ENCODE results near the gene DCUN1D5. TPM values are rescaled to one million over a fixed set of nuclear protein-coding genes. Genes with fewer than 3 reads are reported as not detected.
A peak's percentile ranks its signal among the peaks of the same experiment; 100 is the strongest.

Gene DCUN1D5
- total RNA-seq (2014; rRNA removed; shearing (Covaris generic)) (175 and 189 TPM in 2 replicates), polyA plus RNA-seq (2016; fragmentation: Nextera tagmentation; extraction: Ambion mirVana) (121 and 136 TPM in 2 replicates)
- long read RNA-seq, transcript DCUN1D5-201 (8 exons, 1,337 nt): major isoform, 175 of 208 reads
- long read RNA-seq, partial matches to known transcripts: 19 of 208 reads
- long read RNA-seq, other reads (novel, unspliced or antisense): 11 of 208 reads

DNA sequence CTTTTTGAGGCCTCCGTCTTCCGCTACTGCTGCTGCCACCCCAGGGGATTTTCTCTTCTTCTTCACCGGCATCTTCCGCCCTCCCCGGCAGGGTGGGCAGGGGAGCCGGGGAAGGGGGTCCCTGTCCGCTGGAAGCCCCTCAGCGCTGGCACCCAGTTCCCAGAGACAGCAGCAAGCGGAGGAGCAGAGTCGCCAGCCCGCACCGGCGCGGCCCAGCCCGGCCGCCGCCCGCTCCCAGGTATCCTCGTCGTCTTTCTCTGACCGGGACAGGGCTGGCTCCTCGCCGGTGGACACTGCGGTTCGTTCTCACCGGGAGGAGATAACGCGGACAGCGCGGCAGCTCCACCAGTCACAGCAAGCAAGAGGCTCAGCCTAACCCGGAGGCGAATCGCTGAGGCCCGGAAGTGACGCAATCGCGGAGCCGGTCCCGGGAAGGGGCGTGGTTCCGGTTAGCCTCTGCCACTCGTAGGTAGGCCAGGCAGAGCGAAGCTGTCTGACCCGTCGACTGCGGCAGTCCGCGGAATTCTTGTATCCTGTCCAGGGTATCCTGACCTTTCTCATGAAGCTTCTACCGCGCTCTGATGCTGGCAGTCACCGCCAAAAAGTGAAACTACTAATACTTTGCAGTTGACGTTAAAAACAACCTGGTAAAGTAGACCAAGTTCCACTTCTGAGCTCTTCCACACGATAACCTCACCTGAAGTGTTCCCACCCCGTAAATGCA lies at the start of gene DCUN1D5:
DCUN1D5 (minus strand) TSS at position 360 of the 724 bp plus-strand sequence; CDS start at position 72, 288 bp downstream.
- Histone ChIP-seq H3K36me3 (ENCODE audit: insufficient read depth) (no peaks in the 10 kb centered on the region; the same call in 1 of the 2 replicates), H3K4me3 (peak within 1 kb of the TSS; percentile 89), H4K20me1 (replicated peaks; ENCODE audit: insufficient read depth) (peaks cover 20% of the 10 kb centered on the region), H3K9me2 (ENCODE audit: insufficient read depth) (no peaks in the 10 kb centered on the region), H2AFZ (peak within 1 kb of the TSS; percentile 94), H3K4me2 (peak within 1 kb of the TSS; percentile 97), H3K79me2 (replicated peaks; ENCODE audit: insufficient read depth) (peaks cover 49% of the 10 kb centered on the region), H3K27ac (ENCODE audit: low read depth) (peak within 1 kb of the TSS; percentile 95), H3F3A (replicated peaks; ENCODE audit: low read depth) (0 out of 2 replicates have a peak, but pooled peaks cover 2% of the 10 kb centered on the region), H3K4me1 (ENCODE audit: insufficient read depth) (peaks cover 26% of the 10 kb centered on the region; the same call in 1 of the 2 replicates), H3K27me3 (ENCODE audit: insufficient read depth) (no peaks in the 10 kb centered on the region)
- peak; percentile 94 for ATAC-seq
- Mint-ChIP-seq H3K36me3 (ENCODE audit: low read depth) (peaks cover 27% of the 10 kb centered on the region; the same call in 2 of the 3 replicates), H3K27ac (peak within 1 kb of the TSS; percentile 98), H3K27me3 (ENCODE audit: insufficient read depth, low read depth, poor library complexity) (peaks cover 2% of the 10 kb centered on the region), H3K4me1 (peaks cover 14% of the 10 kb centered on the region; the same call in 2 of the 3 replicates), H3K4me3 (peak within 1 kb of the TSS; percentile 88), H3K9me3 (no peaks in the 10 kb centered on the region)
- TF ChIP-seq STAT1 (IDR thresholded peaks at IDR 0.05; ENCODE audit: unreplicated experiment) (no peak), REST (IDR thresholded peaks at IDR 0.05; ENCODE audit: unreplicated experiment) (no peak), CREB1 (CRISPR knock-in tag; IDR thresholded peaks at IDR 0.05; ENCODE audit: low read depth) (peak; percentile 93), POLR2AphosphoS5 (IDR thresholded peaks at IDR 0.05; ENCODE audit: low read depth) (peak; percentile 87), NANOG (IDR thresholded peaks at IDR 0.05; ENCODE audit: borderline replicate concordance) (no peak)
- DNase-seq (ENCODE audit: low spot score): peak; percentile 97

- Histone ChIP-seq H3F3A (replicated peaks; ENCODE audit: low read depth) (no peaks in the 10 kb centered on the region), H3K27ac (ENCODE audit: low read depth) (no peak overlapping the region), H3K4me3 (no peak overlapping the region), H3K36me3 (ENCODE audit: insufficient read depth) (peaks cover 4% of the 10 kb centered on the region; the same call in 1 of the 2 replicates), H3K4me1 (ENCODE audit: insufficient read depth) (no peaks in the 10 kb centered on the region), H3K27me3 (ENCODE audit: insufficient read depth) (no peaks in the 10 kb centered on the region), H3K79me2 (replicated peaks; ENCODE audit: insufficient read depth) (no peaks in the 10 kb centered on the region), H4K20me1 (replicated peaks; ENCODE audit: insufficient read depth) (0 out of 2 replicates have a peak, but pooled peaks cover 3% of the 10 kb centered on the region), H3K9me2 (ENCODE audit: insufficient read depth) (no peaks in the 10 kb centered on the region), H3K4me2 (no peak overlapping the region), H2AFZ (no peak overlapping the region)
- peaks cover 28% of the 10 kb centered on the region for H3K36me3 Mint-ChIP-seq (ENCODE audit: low read depth)
- no peaks in the 10 kb centered on the region for H3K27me3 Mint-ChIP-seq (ENCODE audit: insufficient read depth, low read depth, poor library complexity)
- H3K4me1 Mint-ChIP-seq: no peaks in the 10 kb centered on the region
- no peaks in the 10 kb centered on the region for H3K9me3 Mint-ChIP-seq
- DNase-seq (ENCODE audit: low spot score) (no peak), ATAC-seq (no peak)
- H3K4me3 Mint-ChIP-seq: no peak overlapping the region
- H3K27ac Mint-ChIP-seq: no peak overlapping the region
- TF ChIP-seq POLR2AphosphoS5 (IDR thresholded peaks at IDR 0.05; ENCODE audit: low read depth): no peak
- TF ChIP-seq, protein P1, sequence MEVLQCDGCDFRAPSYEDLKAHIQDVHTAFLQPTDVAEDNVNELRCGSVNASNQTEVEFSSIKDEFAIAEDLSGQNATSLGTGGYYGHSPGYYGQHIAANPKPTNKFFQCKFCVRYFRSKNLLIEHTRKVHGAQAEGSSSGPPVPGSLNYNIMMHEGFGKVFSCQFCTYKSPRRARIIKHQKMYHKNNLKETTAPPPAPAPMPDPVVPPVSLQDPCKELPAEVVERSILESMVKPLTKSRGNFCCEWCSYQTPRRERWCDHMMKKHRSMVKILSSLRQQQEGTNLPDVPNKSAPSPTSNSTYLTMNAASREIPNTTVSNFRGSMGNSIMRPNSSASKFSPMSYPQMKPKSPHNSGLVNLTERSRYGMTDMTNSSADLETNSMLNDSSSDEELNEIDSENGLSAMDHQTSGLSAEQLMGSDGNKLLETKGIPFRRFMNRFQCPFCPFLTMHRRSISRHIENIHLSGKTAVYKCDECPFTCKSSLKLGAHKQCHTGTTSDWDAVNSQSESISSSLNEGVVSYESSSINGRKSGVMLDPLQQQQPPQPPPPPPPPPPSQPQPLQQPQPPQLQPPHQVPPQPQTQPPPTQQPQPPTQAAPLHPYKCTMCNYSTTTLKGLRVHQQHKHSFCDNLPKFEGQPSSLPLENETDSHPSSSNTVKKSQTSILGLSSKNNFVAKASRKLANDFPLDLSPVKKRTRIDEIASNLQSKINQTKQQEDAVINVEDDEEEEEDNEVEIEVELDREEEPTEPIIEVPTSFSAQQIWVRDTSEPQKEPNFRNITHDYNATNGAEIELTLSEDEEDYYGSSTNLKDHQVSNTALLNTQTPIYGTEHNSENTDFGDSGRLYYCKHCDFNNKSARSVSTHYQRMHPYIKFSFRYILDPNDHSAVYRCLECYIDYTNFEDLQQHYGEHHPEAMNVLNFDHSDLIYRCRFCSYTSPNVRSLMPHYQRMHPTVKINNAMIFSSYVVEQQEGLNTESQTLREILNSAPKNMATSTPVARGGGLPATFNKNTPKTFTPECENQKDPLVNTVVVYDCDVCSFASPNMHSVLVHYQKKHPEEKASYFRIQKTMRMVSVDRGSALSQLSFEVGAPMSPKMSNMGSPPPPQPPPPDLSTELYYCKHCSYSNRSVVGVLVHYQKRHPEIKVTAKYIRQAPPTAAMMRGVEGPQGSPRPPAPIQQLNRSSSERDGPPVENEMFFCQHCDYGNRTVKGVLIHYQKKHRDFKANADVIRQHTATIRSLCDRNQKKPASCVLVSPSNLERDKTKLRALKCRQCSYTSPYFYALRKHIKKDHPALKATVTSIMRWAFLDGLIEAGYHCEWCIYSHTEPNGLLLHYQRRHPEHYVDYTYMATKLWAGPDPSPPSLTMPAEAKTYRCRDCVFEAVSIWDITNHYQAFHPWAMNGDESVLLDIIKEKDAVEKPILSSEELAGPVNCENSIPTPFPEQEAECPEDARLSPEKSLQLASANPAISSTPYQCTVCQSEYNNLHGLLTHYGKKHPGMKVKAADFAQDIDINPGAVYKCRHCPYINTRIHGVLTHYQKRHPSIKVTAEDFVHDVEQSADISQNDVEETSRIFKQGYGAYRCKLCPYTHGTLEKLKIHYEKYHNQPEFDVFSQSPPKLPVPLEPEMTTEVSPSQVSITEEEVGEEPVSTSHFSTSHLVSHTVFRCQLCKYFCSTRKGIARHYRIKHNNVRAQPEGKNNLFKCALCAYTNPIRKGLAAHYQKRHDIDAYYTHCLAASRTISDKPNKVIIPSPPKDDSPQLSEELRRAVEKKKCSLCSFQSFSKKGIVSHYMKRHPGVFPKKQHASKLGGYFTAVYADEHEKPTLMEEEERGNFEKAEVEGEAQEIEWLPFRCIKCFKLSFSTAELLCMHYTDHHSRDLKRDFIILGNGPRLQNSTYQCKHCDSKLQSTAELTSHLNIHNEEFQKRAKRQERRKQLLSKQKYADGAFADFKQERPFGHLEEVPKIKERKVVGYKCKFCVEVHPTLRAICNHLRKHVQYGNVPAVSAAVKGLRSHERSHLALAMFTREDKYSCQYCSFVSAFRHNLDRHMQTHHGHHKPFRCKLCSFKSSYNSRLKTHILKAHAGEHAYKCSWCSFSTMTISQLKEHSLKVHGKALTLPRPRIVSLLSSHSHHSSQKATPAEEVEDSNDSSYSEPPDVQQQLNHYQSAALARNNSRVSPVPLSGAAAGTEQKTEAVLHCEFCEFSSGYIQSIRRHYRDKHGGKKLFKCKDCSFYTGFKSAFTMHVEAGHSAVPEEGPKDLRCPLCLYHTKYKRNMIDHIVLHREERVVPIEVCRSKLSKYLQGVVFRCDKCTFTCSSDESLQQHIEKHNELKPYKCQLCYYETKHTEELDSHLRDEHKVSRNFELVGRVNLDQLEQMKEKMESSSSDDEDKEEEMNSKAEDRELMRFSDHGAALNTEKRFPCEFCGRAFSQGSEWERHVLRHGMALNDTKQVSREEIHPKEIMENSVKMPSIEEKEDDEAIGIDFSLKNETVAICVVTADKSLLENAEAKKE (CRISPR knock-in tag; IDR thresholded peaks at IDR 0.05): no peak
- TF ChIP-seq, protein P2, sequence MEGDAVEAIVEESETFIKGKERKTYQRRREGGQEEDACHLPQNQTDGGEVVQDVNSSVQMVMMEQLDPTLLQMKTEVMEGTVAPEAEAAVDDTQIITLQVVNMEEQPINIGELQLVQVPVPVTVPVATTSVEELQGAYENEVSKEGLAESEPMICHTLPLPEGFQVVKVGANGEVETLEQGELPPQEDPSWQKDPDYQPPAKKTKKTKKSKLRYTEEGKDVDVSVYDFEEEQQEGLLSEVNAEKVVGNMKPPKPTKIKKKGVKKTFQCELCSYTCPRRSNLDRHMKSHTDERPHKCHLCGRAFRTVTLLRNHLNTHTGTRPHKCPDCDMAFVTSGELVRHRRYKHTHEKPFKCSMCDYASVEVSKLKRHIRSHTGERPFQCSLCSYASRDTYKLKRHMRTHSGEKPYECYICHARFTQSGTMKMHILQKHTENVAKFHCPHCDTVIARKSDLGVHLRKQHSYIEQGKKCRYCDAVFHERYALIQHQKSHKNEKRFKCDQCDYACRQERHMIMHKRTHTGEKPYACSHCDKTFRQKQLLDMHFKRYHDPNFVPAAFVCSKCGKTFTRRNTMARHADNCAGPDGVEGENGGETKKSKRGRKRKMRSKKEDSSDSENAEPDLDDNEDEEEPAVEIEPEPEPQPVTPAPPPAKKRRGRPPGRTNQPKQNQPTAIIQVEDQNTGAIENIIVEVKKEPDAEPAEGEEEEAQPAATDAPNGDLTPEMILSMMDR (conservative IDR thresholded peaks at IDR 0.05; ENCODE audit: low read depth in 2 of 2): no peak
- TF ChIP-seq ZNF114 (CRISPR knock-in tag; IDR thresholded peaks at IDR 0.05): no peak
- TF ChIP-seq STAT1 (IDR thresholded peaks at IDR 0.05; ENCODE audit: unreplicated experiment): no peak
These were observed 33.5 kb upstream of the DCUN1D5 start for GRCh38 chr11:103125462-103125861.
